OCI-LY7 (cell line): ENCODE measurements around the gene FAM107B.

ENCODE experiments used
- EZH2phosphoT487 ChIP-seq: fragments of 200-600 bp; sonication (generic); IDR thresholded peaks from 2 replicates; pipeline ENCODE4 v1.6.1; 2018; ENCODE audit warnings: low read depth, borderline replicate concordance, mild to moderate bottlenecking, mixed run types, antibody characterized with exemption, low read length, moderate library complexity, mixed read lengths
- TF ChIP-seq, protein P1 (sequence below): fragments of 200-600 bp; sonication (generic); conservative IDR thresholded peaks from 2 replicates; pipeline ENCODE4 v1.5.1; 2014; ENCODE audit warnings: mild to moderate bottlenecking, antibody characterized with exemption, low read length, moderate library complexity, mixed read lengths

DNA sequence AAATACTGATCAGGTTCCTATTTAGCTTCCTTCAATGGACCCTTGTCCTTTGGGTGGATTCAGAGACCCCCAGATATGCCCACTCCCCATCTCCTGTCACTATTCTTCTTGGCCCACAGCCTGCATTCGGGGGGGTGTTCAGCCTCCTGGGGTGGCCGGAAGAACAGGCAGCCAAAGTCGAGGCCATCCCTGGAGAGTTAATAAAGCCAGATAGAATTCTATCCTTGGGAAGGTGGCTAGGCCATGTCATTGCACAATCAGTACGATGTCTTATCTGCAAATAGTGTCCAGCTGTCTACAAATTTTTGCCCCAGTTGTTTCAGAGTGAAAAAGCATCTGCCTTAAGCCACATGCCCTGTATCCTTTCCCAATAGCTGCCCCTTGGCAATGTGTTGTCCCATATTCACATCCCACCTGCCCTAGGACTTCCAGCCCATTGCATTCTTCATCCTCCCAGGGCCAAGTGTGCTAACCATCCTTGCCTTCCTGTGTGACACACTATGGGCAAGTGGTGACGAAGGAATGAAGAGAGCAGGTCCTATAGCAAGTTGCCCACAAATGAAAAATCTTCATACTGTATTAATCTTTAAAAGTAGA, 9.9 kb upstream of the FAM107B start:
- TF ChIP-seq, protein P1, sequence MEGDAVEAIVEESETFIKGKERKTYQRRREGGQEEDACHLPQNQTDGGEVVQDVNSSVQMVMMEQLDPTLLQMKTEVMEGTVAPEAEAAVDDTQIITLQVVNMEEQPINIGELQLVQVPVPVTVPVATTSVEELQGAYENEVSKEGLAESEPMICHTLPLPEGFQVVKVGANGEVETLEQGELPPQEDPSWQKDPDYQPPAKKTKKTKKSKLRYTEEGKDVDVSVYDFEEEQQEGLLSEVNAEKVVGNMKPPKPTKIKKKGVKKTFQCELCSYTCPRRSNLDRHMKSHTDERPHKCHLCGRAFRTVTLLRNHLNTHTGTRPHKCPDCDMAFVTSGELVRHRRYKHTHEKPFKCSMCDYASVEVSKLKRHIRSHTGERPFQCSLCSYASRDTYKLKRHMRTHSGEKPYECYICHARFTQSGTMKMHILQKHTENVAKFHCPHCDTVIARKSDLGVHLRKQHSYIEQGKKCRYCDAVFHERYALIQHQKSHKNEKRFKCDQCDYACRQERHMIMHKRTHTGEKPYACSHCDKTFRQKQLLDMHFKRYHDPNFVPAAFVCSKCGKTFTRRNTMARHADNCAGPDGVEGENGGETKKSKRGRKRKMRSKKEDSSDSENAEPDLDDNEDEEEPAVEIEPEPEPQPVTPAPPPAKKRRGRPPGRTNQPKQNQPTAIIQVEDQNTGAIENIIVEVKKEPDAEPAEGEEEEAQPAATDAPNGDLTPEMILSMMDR = no peak
- TF ChIP-seq EZH2phosphoT487 = no peak
